ENCODE data around the gene NCAM2.

Gene NCAM2

DNA sequence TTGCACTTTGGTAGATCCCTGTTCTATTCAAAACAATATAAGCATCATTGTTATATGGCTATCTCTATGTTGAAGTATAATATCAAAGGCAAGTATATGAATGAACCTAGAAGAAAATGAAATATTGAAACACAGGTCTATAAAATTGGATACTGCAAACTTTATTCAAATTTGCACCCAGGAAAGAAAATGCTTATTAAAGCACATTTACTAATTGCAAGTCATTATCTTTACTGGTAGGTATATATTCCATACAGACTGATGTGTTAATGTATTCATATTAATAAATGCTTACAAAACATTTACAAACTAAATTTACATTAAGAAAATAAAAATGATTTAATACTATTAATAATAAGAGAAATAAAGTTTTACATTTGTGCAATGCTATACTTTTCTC is 469.8 kb downstream of the NCAM2 start:
- DNase-seq (ENCODE audit: low spot score in 2 of 2): no peak
- Histone ChIP-seq H3K27me3 (ENCODE audit: low read depth) (no peaks in the 10 kb centered on the region), H3K4me3 (no peak overlapping the region), H3K9me3 (no peaks in the 10 kb centered on the region), H3K4me1 (no peaks in the 10 kb centered on the region), H3K36me3 (replicated peaks) (no peaks in the 10 kb centered on the region)
- in situ Hi-C loops (cut with MboI; ENCODE audit: low sequenced_read_pairs): loop anchor here (25.0 kb wide), 1 partner anchor 106 kb away; no protein-coding TSS in a partner anchor

DNA sequence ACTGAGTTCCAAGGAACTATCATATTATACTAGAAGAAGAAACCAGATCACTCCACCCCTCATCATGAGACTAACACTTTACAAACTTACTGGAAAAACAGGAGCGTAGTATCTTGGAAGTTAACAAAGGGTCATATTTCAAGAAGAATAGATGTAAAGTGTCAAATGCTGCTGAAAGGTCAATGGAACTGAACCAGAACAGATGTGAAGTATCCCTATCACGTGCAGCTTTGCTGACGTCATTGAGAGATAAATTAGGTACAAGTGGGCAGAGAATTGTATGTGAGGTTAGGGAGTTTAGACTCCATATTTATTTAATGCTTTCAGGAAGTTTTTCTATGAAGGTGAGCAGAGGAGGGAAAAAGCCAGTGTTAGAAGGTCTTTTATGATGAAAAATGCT is 483.0 kb downstream of the NCAM2 start:
- in situ Hi-C loops (cut with MboI; ENCODE audit: low sequenced_read_pairs): no loop called here
- no peaks in the 10 kb centered on the region for H3K36me3 ChIP-seq (replicated peaks)

DNA sequence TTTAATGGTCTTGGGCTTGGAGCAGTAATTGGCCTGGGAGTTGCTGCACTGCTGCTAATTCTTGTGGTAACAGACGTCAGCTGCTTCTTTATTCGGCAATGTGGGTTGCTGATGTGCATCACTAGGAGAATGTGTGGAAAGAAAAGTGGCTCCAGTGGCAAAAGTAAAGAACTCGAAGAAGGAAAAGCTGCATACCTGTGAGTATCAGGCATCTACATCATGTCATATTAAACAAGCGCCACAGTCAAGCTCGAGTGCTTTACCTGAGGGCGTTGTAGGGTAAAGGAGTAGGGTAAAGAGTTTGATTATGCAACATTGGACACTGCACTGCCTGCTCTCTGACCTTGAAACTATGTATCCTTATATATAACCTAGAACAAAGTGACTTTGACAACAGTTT is 510.6 kb downstream of the NCAM2 start:
- H3K27me3 ChIP-seq (ENCODE audit: low read depth): no peaks in the 10 kb centered on the region
- in situ Hi-C loops (cut with MboI; ENCODE audit: low sequenced_read_pairs): no loop called here
- H3K4me1 ChIP-seq: no peaks in the 10 kb centered on the region
- no peaks in the 10 kb centered on the region for H3K9me3 ChIP-seq
- no peak overlapping the region for H3K4me3 ChIP-seq
- no peaks in the 10 kb centered on the region for H3K36me3 ChIP-seq (replicated peaks)
- DNase-seq (ENCODE audit: low spot score in 2 of 2): no peak

More for the DNA sequence above, 483.0 kb downstream of the NCAM2 start:
- H3K4me3 ChIP-seq: no peak overlapping the region
- DNase-seq (ENCODE audit: low spot score in 2 of 2): no peak
- H3K4me1 ChIP-seq: no peaks in the 10 kb centered on the region
- no peaks in the 10 kb centered on the region for H3K9me3 ChIP-seq
- H3K27me3 ChIP-seq (ENCODE audit: low read depth): no peaks in the 10 kb centered on the region

DNA sequence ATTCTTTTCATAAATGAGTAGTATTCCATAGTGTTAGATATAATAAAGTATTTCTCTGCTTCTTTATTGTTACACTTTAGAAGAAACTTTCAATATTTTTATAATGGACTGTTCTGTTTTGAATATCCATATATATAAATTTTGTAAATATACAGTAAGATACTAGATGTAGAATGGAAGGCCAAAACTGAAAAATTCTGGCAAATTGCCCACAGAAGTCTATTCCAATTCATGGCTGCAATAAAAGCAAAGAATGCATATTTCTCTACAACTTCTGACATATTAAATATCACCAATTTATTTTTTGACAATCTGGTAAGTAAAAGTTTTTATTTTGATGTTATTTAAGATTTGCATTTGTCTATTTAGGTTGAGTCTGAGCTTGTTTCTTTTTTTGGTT is 532.5 kb downstream of the NCAM2 start:
- Histone ChIP-seq H3K4me1 (no peaks in the 10 kb centered on the region), H3K27me3 (ENCODE audit: low read depth) (no peaks in the 10 kb centered on the region), H3K9me3 (no peaks in the 10 kb centered on the region), H3K4me3 (no peak overlapping the region), H3K36me3 (replicated peaks) (no peaks in the 10 kb centered on the region)
- no peak for DNase-seq (ENCODE audit: low spot score in 2 of 2)
- in situ Hi-C loops (cut with MboI; ENCODE audit: low sequenced_read_pairs): no loop called here

DNA sequence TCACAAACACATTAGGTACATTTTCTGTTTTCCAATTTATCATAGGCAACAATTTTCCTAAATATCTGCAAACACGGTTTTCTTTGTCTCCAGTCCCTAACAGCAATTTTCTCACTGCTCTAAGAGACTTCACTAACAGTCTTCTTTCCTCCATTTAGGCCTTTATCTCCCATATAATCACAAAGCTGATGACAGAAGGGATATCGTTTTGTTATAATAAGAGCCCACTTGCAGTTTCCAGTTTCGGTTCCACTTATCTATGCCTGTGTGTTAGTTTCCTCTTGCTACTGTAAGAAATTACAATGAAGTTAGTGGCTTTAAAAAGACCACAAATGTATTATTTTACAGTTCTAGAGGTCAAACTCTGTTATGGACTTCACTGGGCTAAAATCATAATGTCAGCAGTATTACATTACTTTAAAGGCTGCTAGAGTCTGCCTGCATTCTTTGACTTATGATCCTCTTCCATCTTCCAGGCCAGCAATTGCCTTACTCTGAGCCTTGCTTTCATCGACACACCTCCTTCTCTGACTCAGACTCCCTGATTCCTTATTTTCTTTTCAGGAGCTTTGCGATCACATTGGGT is 549.3 kb downstream of the NCAM2 start:
- Histone ChIP-seq H3K4me3 (no peak overlapping the region), H3K4me1 (no peaks in the 10 kb centered on the region), H3K27me3 (ENCODE audit: low read depth) (no peaks in the 10 kb centered on the region), H3K9me3 (0 out of 2 replicates have a peak, but pooled peaks cover 2% of the 10 kb centered on the region), H3K36me3 (replicated peaks) (no peaks in the 10 kb centered on the region)
- in situ Hi-C loops (cut with MboI; ENCODE audit: low sequenced_read_pairs): no loop called here
- no peak for DNase-seq (ENCODE audit: low spot score in 2 of 2)

DNA sequence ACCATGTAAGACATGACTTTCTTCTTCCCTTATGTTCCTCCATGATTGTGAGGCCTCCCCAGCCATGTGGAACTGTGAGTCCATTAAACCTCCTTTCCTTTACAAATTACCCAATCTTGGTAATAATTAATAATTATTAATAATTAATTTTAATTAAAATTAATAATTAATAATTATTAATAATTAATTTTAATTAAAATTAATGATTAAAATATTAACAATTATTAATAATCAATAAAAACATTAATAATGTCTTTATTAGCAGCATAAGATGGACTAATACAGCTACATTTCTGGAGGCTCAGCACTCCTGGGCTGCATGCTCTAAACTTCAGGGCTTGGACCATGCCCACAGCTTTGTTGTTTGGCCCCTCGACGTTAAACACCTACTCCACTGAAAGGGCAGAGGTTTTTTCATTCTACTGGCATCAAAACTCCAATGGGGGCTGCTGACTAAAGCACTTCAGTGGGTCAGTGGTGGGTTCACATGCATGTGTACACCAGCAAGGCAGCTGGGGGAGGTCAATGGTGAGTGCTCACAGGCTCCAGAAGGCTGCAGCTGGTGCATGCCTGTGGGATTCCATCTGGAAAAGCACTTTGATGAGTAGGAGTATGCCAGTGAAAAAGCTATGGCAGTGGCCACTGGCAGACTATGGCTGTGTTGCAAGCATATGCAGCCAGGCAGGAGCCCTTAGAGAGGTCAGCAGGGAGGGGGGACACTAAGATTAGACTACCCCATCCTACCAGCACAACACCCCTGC is 561.3 kb downstream of the NCAM2 start:
- Histone ChIP-seq H3K4me1 (no peaks in the 10 kb centered on the region), H3K36me3 (replicated peaks) (no peaks in the 10 kb centered on the region), H3K4me3 (no peak overlapping the region), H3K27me3 (ENCODE audit: low read depth) (no peaks in the 10 kb centered on the region), H3K9me3 (no peaks in the 10 kb centered on the region)
- DNase-seq (ENCODE audit: low spot score in 2 of 2): no peak
- in situ Hi-C loops (cut with MboI; ENCODE audit: low sequenced_read_pairs): no loop called here

Data from HAP-1 (cell line).